Sigmoid colon (tissue), 3 donors: Measurements from ENCODE around the gene POLD2.

Experiments used
- CTCF ChIP-seq, 4 experiments: fragments of 450-650 bp in 3 of 4; fragments of 200-600 bp in 1 of 4; IDR thresholded peaks; one replicate each; pipeline ENCODE4 v1.5.1; 2016 to 2019; ENCODE audit warnings: antibody characterized with exemption in 4 of 4, mild to moderate bottlenecking in 3 of 4, moderate library complexity in 2 of 4
- POLR2A ChIP-seq, 2 donors: fragments of 450-650 bp; IDR thresholded peaks; one replicate each; pipeline ENCODE4 v1.6.1; 2016; ENCODE audit warnings: antibody characterized with exemption in 2 of 2, mild to moderate bottlenecking in 2 of 2, moderate library complexity in 2 of 2

GRCh38 chr7:44096326-44096881 lies 26.9 kb downstream of the POLD2 start:
- TF ChIP-seq CTCF (IDR thresholded peaks at IDR 0.05) (no peak), POLR2A (IDR thresholded peaks at IDR 0.05) (no peak)
